ENCODE data around the gene PRSS3. TPM values are rescaled to one million over a fixed set of nuclear protein-coding genes. Genes with fewer than 3 reads are reported as not detected.
"Not testable (repeated sequence)": the region's sequence is repeated elsewhere in the genome, so short reads cannot be mapped to it uniquely, and the experiment has no call there.

PRSS3 gene
- polyA plus RNA-seq, 1 donor (not counting 4 experiments of a cell fraction or from before 2014, with no cell fraction given): 9.1 TPM

- H3K36me3 ChIP-seq (ENCODE audit: control insufficient read depth in 2 of 2, extremely low read depth in 1 of 2, insufficient read depth in 2 of 2, low read length in 2 of 2); H4K20me1 ChIP-seq (ENCODE audit: control insufficient read depth, extremely low read depth, insufficient read depth, low read length); H3K4me2 ChIP-seq (ENCODE audit: control insufficient read depth, extremely low read depth, insufficient read depth, low read depth, low read length); H3K79me2 ChIP-seq (ENCODE audit: control insufficient read depth, insufficient read depth, low read length); DNase-seq (ENCODE audit: low read depth, low spot score); H3K27me3 ChIP-seq (ENCODE audit: control insufficient read depth, extremely low read depth, insufficient read depth, low read length); FAIRE-seq; H2AFZ ChIP-seq (ENCODE audit: control insufficient read depth, low read length); H3K4me1 ChIP-seq (ENCODE audit: control insufficient read depth, extremely low read depth, insufficient read depth, low read length); H3K27ac ChIP-seq (ENCODE audit: control insufficient read depth, insufficient read depth, low read length); dilution Hi-C loops (cut with MboI; ENCODE audit: extremely low pct_ligation_motif_present, low sequenced_read_pairs); H3K4me3 ChIP-seq (ENCODE audit: control insufficient read depth in 2 of 3, extremely low read depth in 1 of 3, insufficient read depth in 2 of 3, low read depth in 1 of 3, low read length in 3 of 3); H3K9ac ChIP-seq (ENCODE audit: control insufficient read depth, extremely low read depth, insufficient read depth, low read length); H3K9me1 ChIP-seq (ENCODE audit: control insufficient read depth, extremely low read depth, insufficient read depth, low read length); H3K9me3 ChIP-seq (ENCODE audit: control insufficient read depth, low read depth, low read length): not testable (repeated sequence)
These were observed 8.8 kb downstream of the PRSS3 start for GRCh38 chr9:33804196-33804595.

GRCh38 chr9:33807156-33807555 is 11.8 kb downstream of the PRSS3 start:
- FAIRE-seq; H4K20me1 ChIP-seq (ENCODE audit: control insufficient read depth, extremely low read depth, insufficient read depth, low read length); H3K36me3 ChIP-seq (ENCODE audit: control insufficient read depth in 2 of 2, extremely low read depth in 1 of 2, insufficient read depth in 2 of 2, low read length in 2 of 2); H3K4me2 ChIP-seq (ENCODE audit: control insufficient read depth, extremely low read depth, insufficient read depth, low read depth, low read length); H3K79me2 ChIP-seq (ENCODE audit: control insufficient read depth, insufficient read depth, low read length); H3K9me3 ChIP-seq (ENCODE audit: control insufficient read depth, low read depth, low read length); H3K4me3 ChIP-seq (ENCODE audit: control insufficient read depth in 2 of 3, extremely low read depth in 1 of 3, insufficient read depth in 2 of 3, low read depth in 1 of 3, low read length in 3 of 3); H3K9ac ChIP-seq (ENCODE audit: control insufficient read depth, extremely low read depth, insufficient read depth, low read length); dilution Hi-C loops (cut with MboI; ENCODE audit: extremely low pct_ligation_motif_present, low sequenced_read_pairs); H3K4me1 ChIP-seq (ENCODE audit: control insufficient read depth, extremely low read depth, insufficient read depth, low read length); DNase-seq (ENCODE audit: low read depth, low spot score); H3K27ac ChIP-seq (ENCODE audit: control insufficient read depth, insufficient read depth, low read length); H3K27me3 ChIP-seq (ENCODE audit: control insufficient read depth, extremely low read depth, insufficient read depth, low read length); H3K9me1 ChIP-seq (ENCODE audit: control insufficient read depth, extremely low read depth, insufficient read depth, low read length): not testable (repeated sequence)
- peak overlapping the region; percentile 27 for H2AFZ ChIP-seq (ENCODE audit: control insufficient read depth, low read length)

- H4K20me1 ChIP-seq (ENCODE audit: control insufficient read depth, extremely low read depth, insufficient read depth, low read length); H3K9ac ChIP-seq (ENCODE audit: control insufficient read depth, extremely low read depth, insufficient read depth, low read length); DNase-seq (ENCODE audit: low read depth, low spot score); H3K27ac ChIP-seq (ENCODE audit: control insufficient read depth, insufficient read depth, low read length); H3K36me3 ChIP-seq (ENCODE audit: control insufficient read depth in 2 of 2, extremely low read depth in 1 of 2, insufficient read depth in 2 of 2, low read length in 2 of 2); FAIRE-seq; dilution Hi-C loops (cut with MboI; ENCODE audit: extremely low pct_ligation_motif_present, low sequenced_read_pairs); H3K9me3 ChIP-seq (ENCODE audit: control insufficient read depth, low read depth, low read length); H3K4me2 ChIP-seq (ENCODE audit: control insufficient read depth, extremely low read depth, insufficient read depth, low read depth, low read length); H3K4me1 ChIP-seq (ENCODE audit: control insufficient read depth, extremely low read depth, insufficient read depth, low read length); H3K79me2 ChIP-seq (ENCODE audit: control insufficient read depth, insufficient read depth, low read length); H3K9me1 ChIP-seq (ENCODE audit: control insufficient read depth, extremely low read depth, insufficient read depth, low read length); H2AFZ ChIP-seq (ENCODE audit: control insufficient read depth, low read length); H3K4me3 ChIP-seq (ENCODE audit: control insufficient read depth in 2 of 3, extremely low read depth in 1 of 3, insufficient read depth in 2 of 3, low read depth in 1 of 3, low read length in 3 of 3); H3K27me3 ChIP-seq (ENCODE audit: control insufficient read depth, extremely low read depth, insufficient read depth, low read length): not testable (repeated sequence)
These were observed 13.6 kb downstream of the PRSS3 start for GRCh38 chr9:33808979-33809322.
